GM10847 (cell line): ENCODE data around the gene MLYCD.

Source experiments
- POLR2A ChIP-seq: IDR thresholded peaks from 2 replicates; pipeline ENCODE4 v1.6.1; 2011; ENCODE audit not compliant: insufficient read length; ENCODE audit errors: extremely low read depth

MLYCD gene

DNA sequence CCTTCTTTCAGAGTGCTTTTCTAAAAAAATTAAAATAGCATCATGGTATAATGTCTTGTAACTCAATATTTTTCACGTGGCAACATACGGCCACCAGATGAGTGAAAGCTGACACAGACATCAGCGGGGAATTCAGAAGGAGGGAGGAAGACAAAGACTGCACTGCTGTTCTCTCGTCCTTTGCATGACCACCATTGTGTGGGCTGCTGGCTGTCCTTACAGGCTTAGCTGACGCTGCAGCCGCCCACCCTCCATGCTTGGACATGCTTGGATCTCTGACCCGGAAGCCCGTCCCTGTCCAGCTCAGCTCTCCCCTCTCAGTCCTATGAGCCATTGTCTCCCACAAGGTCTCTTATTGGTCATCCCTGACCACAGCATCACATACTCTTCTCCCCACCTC, 11.4 kb upstream of the MLYCD start:
- no peak for TF ChIP-seq POLR2A

DNA sequence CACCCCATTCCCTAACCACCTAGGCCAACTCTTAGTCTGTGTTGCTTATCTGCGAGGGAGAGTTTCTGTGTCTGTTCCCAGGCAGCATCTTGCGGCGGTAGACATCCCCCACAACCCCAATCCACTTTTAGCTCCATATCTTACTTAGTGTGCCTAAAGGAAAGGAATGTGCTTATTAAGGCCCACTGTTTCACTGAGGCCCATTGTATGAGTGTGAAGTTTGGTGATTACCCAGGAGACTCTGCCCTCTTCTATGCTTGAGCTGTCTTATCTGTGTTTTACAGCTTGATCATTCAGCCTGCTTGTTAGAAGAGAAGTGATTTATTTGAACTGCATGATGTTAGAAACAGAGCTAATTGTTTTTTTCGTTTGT, 10.3 kb upstream of the MLYCD start:
- no peak for TF ChIP-seq POLR2A

DNA sequence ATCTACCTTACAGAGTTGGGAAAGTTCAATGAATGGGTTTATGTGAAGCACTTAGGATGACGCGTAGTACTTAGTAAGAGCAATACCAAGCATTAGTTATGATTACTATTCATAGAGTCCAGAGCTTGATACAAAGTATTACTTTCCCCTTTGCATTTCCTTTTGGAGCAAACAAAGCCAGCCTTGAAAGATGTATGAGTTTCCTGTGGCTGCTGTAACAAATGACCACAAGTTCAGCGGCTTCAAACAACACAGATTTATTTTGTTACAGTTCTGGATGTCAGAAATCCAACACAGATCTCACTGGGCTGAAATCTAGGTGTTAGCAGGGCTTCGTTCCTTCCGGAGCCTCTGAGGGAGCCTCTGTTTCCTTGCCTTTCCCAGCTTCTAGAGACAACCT, 8.6 kb upstream of the MLYCD start:
- TF ChIP-seq POLR2A, result no peak

DNA sequence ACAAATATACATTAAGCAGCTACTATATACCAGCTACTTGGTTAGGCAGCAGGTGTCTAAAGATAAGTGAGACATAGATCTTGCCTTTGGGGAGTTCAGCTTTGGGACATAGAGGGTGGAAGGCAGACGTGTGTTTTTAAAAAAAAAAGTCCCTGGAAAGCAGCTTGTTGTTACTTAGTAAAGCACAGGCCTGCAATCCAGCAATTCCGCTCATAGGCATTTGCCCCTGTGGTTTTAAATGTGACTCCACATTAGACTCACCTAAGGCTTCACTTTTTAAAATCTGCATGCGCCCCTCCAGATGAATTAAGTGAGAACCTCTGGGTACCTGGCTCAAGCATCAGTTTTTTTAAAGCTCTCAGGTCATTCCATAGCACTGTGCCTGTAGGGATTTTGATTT, 7.2 kb upstream of the MLYCD start:
- TF ChIP-seq POLR2A, result no peak

DNA sequence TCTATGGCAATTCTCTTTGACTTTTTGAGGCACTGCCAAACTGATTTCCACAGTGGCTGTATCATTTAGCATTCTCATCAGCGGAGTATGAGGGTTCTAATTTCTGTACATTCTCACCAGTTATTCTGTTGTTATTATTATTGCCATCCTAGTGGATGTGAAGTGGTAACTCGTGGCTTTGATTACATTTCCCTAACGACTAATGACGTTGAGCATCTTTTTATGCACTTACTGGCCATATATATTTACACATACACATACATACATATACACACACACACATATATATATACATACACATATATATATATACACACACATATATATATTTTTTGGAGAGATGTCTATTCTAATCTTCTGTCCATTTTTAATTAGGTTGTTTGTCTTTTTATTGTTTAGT, 3.7 kb upstream of the MLYCD start:
- no peak for TF ChIP-seq POLR2A

DNA sequence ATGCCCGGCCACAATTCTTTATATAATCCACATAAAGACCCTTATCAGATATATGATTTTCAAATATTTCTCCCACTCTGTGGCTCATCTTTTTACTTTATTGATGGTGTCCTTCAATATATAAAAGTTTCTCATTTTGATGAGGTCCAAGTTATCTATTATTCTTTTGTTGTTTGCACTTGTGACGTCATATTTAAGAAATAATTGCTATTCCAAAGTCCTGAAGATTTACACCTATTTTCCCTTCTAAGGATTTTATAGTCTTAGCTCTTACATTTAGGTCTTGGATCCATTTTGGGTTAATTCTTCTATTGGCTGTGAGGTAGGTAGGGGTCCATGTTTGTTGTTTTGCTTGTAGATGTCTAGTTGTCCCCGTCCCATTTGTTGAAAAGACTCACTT, 3.0 kb upstream of the MLYCD start:
- TF ChIP-seq POLR2A, result no peak

DNA sequence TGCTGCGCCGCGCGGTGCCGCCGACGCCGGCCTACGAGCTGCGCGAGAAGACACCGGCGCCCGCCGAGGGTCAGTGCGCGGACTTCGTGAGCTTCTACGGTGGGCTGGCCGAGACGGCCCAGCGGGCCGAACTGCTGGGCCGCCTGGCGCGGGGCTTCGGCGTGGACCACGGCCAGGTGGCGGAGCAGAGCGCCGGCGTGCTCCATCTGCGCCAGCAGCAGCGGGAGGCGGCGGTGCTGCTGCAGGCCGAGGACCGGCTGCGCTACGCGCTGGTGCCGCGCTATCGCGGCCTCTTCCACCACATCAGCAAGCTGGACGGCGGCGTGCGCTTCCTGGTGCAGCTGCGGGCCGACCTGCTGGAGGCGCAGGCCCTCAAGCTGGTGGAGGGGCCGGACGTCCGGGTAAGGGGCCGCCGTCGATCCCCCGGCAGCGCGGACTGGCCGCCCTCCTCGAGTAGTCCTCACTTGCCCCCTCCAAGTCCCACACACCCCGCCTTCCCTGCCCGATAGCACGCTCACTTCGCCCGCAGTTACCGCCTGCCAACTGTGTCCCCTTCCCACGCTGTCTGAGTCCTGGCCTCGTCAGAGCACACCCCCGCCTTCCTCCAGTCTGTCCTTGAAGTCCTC, 470 bp downstream of the MLYCD start:
- no peak for TF ChIP-seq POLR2A

DNA sequence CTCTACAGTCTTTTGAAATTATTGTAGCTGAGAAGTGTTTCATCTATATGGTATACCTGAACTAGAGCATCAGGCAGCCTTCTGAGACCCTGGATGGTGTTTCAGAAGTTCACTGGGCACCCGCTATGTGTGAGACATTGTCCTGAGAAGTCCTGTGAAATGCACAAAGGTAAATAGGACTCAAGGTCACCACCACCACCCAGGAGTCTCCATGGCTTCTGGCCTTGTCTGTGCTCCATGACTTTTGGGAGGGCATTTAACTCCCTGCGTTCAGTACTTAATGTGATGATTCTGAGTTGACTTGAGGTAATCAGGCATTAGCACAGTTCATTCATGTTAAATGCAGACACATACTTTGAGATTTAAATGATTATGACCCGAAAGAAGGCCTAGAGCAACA, 1.1 kb downstream of the MLYCD start:
- no peak for TF ChIP-seq POLR2A

DNA sequence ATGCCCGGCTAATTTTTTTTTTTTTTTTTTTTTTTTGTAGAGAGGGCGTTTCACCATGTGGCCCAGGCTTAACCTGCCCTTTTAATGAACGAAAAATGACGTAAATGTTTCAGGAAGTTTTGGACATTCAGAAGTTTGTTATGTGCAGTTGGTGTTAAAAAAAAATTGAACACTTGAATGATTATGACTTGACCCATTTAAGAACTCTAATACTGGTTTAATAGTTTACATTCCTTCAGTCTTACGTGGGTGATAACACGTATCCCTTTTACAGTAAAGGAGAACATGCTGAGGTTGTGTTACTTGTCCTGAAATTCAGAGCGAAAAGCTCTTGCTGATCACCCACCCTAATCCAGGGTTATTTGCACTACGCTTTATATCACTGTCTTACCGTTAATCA, 1.7 kb downstream of the MLYCD start:
- TF ChIP-seq POLR2A, result no peak

DNA sequence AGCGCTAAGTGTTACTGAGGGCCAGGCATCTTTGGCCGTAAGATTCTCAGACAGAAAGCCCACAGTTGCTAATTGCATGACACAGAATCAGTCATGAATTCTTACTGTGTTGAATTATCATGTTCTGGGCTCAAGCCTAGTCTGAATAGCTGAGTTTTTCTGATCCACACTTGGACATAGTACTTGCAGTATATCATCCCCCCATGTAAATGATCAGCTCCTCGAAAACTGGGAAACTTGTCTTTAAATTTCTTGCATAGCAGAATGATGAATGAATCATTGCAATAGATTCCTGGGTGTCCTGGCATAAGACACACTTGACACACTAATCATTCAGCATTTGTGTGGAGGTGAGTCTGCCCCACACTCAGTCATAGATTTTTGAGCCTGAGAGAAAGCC, 2.2 kb downstream of the MLYCD start:
- no peak for TF ChIP-seq POLR2A

DNA sequence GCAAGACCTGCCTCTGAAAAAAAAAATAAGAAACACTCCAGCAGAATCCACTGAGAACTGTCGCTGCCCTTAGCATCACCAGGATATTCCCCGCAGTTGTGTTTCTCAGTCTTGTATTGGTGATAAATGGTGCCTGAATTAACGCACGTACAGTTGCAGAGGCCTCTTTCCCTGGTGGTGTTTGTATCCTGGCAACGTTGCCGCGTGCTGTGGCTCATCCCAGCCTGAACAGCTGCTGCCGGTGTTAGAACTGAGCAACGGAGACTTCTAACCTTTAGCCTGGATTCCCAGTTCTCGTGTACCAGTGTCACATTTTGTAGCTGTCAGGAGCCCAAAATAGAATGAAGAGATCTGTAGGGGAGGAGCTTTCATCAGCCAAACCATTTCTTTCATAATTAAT, 4.8 kb downstream of the MLYCD start:
- TF ChIP-seq POLR2A, result no peak

DNA sequence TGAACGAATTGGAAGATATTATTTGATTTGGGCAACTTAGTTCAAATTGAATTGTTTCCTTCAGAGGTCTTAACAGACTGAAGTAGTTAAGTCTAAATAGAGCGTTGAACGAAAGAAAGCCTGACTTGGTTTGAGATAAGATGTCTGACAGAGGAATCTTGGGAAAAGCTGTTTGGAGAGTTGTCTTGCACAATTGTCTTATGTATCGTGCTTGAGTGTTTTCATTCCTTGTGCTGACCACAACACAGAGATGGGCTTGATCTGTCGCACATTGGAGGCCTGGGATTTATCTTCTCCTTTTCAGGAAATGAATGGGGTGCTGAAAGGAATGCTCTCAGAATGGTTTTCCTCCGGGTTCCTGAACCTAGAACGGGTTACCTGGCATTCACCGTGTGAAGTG, 7.8 kb downstream of the MLYCD start:
- TF ChIP-seq POLR2A, result no peak

DNA sequence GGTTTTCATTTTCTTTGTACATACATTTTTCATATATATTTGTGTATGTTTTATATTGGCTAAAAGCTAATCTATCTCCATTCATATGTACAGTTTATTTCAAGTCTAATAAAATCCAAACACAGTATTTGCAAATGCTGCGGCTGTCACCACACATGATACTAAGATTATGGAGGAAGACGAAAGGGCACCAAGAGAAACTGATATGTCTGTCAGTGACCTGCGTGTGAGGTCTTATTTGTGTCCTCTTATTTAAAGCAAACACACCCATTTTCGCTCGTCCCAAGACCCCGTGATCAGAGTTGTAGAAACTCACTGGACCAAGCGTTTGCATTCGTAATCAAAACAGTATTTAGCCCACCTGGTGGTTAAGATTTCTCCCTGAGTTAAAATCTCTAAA, 8.2 kb downstream of the MLYCD start:
- TF ChIP-seq POLR2A, result no peak

DNA sequence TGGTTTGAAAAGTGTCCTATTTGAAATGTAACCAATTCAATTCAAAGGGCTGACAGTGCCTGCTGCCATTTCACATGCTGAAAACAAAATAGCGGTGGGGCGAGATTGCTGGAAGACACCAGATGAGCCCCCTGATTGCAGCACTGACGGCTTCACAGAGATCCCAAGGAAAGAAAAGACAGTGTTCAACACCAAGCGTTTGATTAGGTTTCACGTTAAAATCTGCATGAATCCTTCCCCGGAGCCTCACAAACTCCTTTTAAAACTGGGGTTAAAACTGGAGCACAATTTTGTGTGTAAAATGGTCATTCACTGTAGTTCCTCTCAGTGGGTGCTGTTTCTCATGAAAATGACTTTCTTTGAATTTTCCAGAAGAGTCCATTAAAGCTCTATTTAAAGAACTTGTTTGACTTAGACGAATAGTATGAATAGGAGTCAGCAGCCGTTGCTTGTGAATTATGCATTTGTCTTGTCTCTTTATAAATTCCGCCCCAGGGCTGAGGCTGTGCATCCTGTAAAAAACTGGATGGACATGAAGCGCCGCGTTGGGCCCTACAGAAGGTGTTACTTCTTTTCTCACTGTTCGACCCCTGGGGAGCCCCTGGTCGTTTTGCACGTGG, 8.8 kb downstream of the MLYCD start:
- TF ChIP-seq POLR2A, result no peak

DNA sequence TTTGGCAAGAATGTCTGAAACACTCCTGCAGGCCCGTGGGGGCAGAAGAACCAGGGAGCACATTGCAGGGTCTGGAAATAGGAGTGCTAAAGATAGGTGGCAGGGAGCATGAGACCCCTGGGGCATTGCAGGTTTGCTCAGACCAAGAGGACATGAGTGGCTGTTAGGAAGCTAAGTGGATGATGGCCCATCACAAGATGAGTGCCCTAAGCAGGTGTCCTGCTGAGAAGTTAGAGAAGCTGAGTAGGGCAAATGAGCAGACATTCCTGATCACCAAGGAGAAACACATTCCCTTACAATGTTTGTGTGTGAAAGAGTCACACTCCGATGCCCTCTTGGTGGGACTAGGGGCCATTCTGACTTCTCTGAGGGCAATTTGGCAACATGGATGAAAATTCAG, 9.9 kb downstream of the MLYCD start:
- TF ChIP-seq POLR2A, result no peak

DNA sequence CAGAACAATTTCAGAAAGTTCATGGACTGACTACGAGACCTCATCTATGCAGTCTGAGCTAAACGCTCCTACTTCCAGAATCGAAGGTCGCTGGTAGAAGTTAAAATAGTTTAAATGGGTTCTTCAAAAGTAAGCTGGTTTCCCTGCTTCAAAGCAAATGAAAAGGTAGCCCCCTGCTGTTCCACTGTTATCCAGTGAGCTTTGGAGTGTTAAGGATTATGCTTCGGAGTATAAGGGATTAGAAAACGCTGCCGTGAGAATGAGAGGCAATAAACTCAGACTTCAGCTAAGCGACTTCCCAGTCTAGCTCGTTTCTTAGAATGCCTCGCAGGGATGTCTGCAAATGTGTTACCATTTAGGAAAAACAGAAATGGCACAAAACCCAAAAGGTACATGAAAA, 12.4 kb downstream of the MLYCD start:
- no peak for TF ChIP-seq POLR2A

DNA sequence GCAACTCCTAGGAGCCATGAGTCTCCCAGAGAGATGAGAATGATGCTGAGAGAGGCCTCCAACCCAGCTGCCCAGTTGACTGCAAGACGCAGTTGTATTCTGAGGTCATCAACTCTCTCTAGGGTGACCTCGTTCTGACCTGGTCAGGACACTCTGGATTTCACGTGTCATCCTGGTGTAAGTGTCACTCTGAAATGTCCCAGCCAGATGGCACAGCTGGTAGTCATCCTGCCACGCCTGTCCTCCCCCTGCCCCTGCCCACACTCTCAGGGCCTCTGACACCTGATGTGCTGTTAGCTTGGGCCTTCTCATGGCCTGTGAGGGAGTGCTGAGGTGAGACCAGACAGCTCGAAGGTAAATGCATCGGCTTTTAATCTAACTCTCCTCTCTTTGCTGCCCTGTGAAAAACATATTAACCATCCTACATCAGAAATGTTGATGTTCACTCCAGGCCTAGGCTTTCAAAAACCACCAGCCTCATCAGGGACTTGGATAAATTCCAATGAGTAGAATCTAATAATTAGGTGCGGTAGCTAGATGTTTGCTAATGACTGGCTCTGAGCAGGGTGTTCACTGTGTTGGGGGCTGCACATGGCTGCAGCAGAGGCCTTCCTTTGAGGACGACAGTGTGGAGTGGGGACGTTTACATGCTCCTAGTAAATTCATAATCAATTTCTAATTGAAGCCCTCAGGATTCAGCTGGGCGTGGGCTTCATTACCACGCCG, 13.8 kb downstream of the MLYCD start:
- no peak for TF ChIP-seq POLR2A

DNA sequence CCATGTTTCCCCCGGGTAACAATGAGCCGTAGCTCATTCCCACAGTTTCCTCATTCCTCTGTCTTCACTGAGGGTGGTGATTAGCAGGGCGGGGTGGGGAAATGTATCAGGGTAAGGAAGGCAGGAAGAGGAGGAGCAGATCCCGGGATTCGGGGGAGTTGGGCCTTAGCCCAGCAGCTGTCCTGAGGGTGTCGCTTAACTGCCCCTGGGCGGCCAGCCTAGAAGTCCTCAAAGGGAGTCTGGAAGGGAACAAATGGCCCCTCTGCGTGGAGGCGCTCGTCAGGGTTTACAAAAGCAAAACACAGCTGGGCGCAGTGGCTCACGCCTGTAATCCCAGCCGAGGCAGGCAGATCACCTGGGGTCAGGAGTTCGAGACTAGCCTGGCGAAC, 14.3 kb downstream of the MLYCD start:
- no peak for TF ChIP-seq POLR2A
